Breast epithelium (tissue), 3 donors: Measurements from ENCODE around the gene TRIM73.
"Not testable (repeated sequence)": the region's sequence is repeated elsewhere in the genome, so short reads cannot be mapped to it uniquely, and the experiment has no call there.

Experiments used
- POLR2A ChIP-seq: fragments of 450-650 bp; IDR thresholded peaks from one replicate; pipeline ENCODE4 v1.6.1; 2016; ENCODE audit warnings: antibody characterized with exemption, mild to moderate bottlenecking, moderate library complexity
- POLR2AphosphoS5 ChIP-seq, 3 donors: sonication (generic); formaldehyde crosslinking; IDR thresholded peaks; one replicate each; pipeline ENCODE4 v1.6.1; 2017; ENCODE audit warnings: antibody characterized with exemption in 3 of 3

- not testable (repeated sequence) for TF ChIP-seq POLR2A; POLR2AphosphoS5 (IDR thresholded peaks at IDR 0.05)
Measured at GRCh38 chr7:75400575-75400974, 5.1 kb downstream of the TRIM73 start.
